Measurements from ENCODE around the gene ATL2.

Gene ATL2

DNA sequence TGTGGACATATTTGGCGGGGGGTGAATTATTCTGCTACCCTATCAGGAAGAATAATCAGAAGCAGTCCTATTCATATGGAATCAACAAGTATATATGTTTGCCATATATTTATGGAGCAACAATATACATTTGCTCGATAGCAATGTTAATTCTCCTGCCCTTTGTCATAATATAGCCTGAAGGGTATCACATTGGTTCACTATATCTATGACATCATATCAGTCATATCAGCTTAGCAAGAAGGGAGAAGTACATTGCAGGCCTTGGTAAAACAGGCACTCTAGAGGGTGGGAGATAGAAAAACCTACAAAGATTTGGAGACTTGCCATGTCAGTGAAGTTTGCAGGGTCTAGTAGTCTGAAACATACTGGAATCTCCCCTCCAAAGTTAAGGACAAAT is 128.4 kb downstream of the ATL2 start:
- no peak for DNase-seq (ENCODE audit: low read depth in 2 of 2)

DNA sequence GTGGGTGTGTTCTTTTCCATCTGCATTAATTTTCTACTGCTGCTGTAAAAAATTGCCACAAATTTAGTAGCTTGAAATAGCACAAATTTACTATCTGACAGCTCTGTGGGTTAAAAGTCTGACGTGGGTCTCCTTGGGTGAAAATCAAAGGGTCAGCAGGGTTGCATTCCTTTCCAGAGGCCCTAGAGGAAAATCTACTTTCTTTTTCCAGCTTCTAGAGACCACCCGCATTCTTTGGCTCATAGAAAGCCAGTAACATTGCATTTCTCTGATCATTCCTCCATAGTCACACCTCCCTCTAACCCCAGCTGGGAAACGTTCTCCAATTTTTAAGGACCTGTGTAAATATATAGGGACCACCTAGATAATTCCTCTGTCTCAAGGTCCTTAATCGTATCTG is 128.8 kb downstream of the ATL2 start:
- no peak for DNase-seq (ENCODE audit: low read depth in 2 of 2)

DNA sequence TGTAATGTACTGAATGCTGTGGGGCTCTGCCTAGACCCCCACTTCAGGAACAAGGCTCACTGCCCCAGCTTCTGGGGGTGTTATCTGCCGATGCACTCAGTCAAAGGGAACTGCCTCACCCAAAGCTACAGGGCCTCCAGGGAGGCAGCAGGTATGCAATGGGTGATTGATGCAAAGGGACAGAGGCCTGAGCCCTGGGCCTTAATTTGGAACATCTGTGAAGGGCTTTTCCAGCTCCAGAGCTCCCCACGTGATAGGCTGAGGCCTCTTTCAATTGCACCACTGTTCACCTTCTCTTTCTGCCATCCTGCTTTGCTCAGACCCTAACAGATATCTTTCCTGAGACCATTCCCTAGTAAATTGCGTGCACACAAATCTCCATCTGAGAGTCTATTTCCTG is 131.0 kb downstream of the ATL2 start:
- DNase-seq (ENCODE audit: low read depth in 2 of 2) = no peak

DNA sequence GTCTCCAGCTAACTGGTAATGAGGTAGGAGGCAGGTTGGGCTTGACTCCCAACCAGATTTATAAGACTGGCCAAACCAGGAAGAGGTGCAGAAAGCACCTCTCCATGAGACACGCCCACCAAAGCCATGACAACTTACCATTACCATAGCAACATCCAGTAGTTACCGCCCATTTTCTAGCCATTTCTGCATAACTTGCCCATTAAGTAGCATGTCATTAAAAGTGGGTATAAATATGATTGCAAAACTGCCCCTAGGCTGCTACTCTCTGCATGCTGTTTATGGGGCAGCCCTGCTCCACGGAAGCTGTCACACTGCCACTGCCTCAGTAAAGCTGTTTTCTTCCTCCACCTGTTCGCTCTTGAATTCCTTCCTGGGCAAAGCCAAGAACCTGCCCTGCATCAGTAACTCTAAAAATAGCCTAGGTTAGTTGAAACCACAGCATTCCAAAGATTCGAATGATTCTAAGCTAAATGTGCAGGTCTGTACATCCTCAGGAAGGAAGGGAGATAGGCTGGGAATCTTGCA is 131.9 kb downstream of the ATL2 start:
- no peak for DNase-seq (ENCODE audit: low read depth in 2 of 2)

DNA sequence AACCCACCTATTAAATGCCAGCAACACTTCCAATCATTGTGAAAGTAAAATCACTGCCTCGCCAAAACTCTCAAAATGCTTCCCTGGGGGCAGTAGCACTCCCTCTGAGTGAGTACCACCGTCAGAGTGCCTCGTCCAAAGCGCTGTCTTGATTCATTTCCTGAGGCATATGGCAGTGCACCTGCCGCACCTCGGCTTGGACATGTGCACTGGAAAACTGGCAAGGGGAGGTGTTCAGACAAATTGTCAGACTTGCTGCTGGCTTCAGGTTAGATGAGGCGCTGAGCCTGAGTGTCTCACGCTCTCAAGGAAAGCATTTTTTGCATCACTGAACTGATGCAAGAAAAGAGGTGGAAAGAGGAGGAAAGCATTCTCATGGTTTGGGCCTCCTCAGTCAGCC is 132.8 kb downstream of the ATL2 start:
- DNase-seq (ENCODE audit: low read depth in 2 of 2) = no peak
